ENCODE measurements around the gene PTGIS.

The PTGIS gene

GRCh38 chr20:49523767-49524360 lies 44.1 kb downstream of the PTGIS start:
- no peak for DNase-seq

GRCh38 chr20:49521356-49521755 lies 46.6 kb downstream of the PTGIS start:
- DNase-seq = no peak

GRCh38 chr20:49519777-49520359 lies 48.1 kb downstream of the PTGIS start:
- no peak for DNase-seq

GRCh38 chr20:49519212-49519712 lies 48.7 kb downstream of the PTGIS start:
- DNase-seq = no peak

GRCh38 chr20:49518576-49518975 lies 49.4 kb downstream of the PTGIS start:
- DNase-seq = no peak

- no peak for DNase-seq
Measured at GRCh38 chr20:49517805-49518100, 50.2 kb downstream of the PTGIS start.

GRCh38 chr20:49516916-49517804 lies 50.8 kb downstream of the PTGIS start:
- no peak for DNase-seq

- DNase-seq = peak; percentile 52 to 72
Measured at GRCh38 chr20:49515586-49515985, 52.4 kb downstream of the PTGIS start.

GRCh38 chr20:49513517-49513916 lies 54.4 kb downstream of the PTGIS start:
- no peak for DNase-seq

GRCh38 chr20:49513009-49513408 lies 54.9 kb downstream of the PTGIS start:
- no peak for DNase-seq

- no peak for DNase-seq
Measured at GRCh38 chr20:49511788-49512525, 56.0 kb downstream of the PTGIS start.

- no peak for DNase-seq
Measured at GRCh38 chr20:49510562-49511122, 57.3 kb downstream of the PTGIS start.

- peak; percentile 29 to 52 for DNase-seq
Measured at GRCh38 chr20:49508435-49509199, 59.3 kb downstream of the PTGIS start.

GRCh38 chr20:49507741-49508434 lies 60.0 kb downstream of the PTGIS start:
- no peak for DNase-seq

GRCh38 chr20:49505518-49505917 lies 62.4 kb downstream of the PTGIS start:
- DNase-seq = peak; percentile 66 to 68

GRCh38 chr20:49503176-49503575 lies 64.8 kb downstream of the PTGIS start:
- no peak for DNase-seq

GRCh38 chr20:49501917-49502316 lies 66.0 kb downstream of the PTGIS start:
- DNase-seq = peak in 1 of 2 experiments; percentile 15

- no peak for DNase-seq
Measured at GRCh38 chr20:49497398-49497669, 70.6 kb downstream of the PTGIS start.

- DNase-seq = no peak
Measured at GRCh38 chr20:49496553-49497397, 71.2 kb downstream of the PTGIS start.

- DNase-seq = no peak
Measured at GRCh38 chr20:49496043-49496442, 71.9 kb downstream of the PTGIS start.

- DNase-seq = no peak
Measured at GRCh38 chr20:49490689-49491088, 77.2 kb downstream of the PTGIS start.

Data from NCI-H2081 (cell line).